Thyroid gland (tissue), 4 donors: ENCODE data around the gene HECW1.

Experiments used
- CTCF ChIP-seq, 6 experiments: fragments of 200-600 bp in 3 of 6; fragments of 450-650 bp in 3 of 6; sonication (generic) in 3 of 6; IDR thresholded peaks; one replicate each; pipeline ENCODE4 v1.5.1; 2016 to 2019; ENCODE audit warnings: antibody characterized with exemption in 6 of 6, mild to moderate bottlenecking in 2 of 6, inconsistent platforms in 1 of 6, moderate library complexity in 1 of 6
- POLR2A ChIP-seq, 2 donors: fragments of 450-650 bp; IDR thresholded peaks; one replicate each; pipeline ENCODE4 v1.6.1; 2017; ENCODE audit warnings: antibody characterized with exemption in 2 of 2, mild to moderate bottlenecking in 2 of 2, moderate library complexity in 1 of 2

GRCh38 chr7:43077285-43077684 is 35.2 kb upstream of the HECW1 start:
- TF ChIP-seq POLR2A (IDR thresholded peaks at IDR 0.05) (no peak), CTCF (IDR thresholded peaks at IDR 0.05) (no peak)
